Measurements from ENCODE around the gene HSPA12B.

DNA sequence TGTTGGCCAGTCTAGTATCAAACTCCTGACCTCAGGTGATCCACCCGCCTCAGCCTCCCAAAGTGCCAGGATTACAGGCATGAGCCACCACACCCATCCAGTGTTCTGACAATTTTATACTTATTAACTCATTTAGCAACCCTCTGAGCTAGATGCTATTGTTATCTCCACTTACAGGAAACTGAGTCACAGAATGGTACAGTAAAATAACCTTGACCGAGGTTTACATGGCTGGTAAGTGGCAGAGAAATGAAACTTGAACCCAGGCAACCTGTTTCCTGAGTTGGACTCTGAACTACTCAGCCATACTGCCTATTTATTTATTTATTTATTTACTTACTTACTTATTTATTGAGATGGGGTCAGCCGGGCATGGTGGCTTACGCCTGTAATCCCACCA lies 13.4 kb upstream of the HSPA12B start:
- TF ChIP-seq, protein P1, sequence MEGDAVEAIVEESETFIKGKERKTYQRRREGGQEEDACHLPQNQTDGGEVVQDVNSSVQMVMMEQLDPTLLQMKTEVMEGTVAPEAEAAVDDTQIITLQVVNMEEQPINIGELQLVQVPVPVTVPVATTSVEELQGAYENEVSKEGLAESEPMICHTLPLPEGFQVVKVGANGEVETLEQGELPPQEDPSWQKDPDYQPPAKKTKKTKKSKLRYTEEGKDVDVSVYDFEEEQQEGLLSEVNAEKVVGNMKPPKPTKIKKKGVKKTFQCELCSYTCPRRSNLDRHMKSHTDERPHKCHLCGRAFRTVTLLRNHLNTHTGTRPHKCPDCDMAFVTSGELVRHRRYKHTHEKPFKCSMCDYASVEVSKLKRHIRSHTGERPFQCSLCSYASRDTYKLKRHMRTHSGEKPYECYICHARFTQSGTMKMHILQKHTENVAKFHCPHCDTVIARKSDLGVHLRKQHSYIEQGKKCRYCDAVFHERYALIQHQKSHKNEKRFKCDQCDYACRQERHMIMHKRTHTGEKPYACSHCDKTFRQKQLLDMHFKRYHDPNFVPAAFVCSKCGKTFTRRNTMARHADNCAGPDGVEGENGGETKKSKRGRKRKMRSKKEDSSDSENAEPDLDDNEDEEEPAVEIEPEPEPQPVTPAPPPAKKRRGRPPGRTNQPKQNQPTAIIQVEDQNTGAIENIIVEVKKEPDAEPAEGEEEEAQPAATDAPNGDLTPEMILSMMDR (conservative IDR thresholded peaks at IDR 0.05; ENCODE audit: low read depth, low read length), result no peak
- no peak for TF ChIP-seq POLR2A (IDR thresholded peaks at IDR 0.05; ENCODE audit: low read depth, low read length)
- no peak for TF ChIP-seq CEBPB (IDR thresholded peaks at IDR 0.05; ENCODE audit: low read depth, low read length)
- no peak for TF ChIP-seq MXI1 (IDR thresholded peaks at IDR 0.05; ENCODE audit: borderline replicate concordance, low read depth, low read length)
- TF ChIP-seq SMC3 (IDR thresholded peaks at IDR 0.05; ENCODE audit: low read depth, low read length), result no peak
- no peak for TF ChIP-seq RAD21 (IDR thresholded peaks at IDR 0.05; ENCODE audit: low read length)
- no peak for TF ChIP-seq RFX5 (IDR thresholded peaks at IDR 0.05; ENCODE audit: low read depth, low read length)
- TF ChIP-seq MAZ (IDR thresholded peaks at IDR 0.05; ENCODE audit: borderline replicate concordance, low read depth, low read length), result no peak
- no peak for TF ChIP-seq RCOR1 (IDR thresholded peaks at IDR 0.05; ENCODE audit: insufficient replicate concordance, low read length)
- no peak for TF ChIP-seq FOS (IDR thresholded peaks at IDR 0.05; ENCODE audit: low read depth, low read length)

All from IMR-90 (cell line).